Body of pancreas (tissue), 4 donors: ENCODE measurements around the gene ZSCAN30. TPM values are rescaled to one million over a fixed set of nuclear protein-coding genes. Genes with fewer than 3 reads are reported as not detected.

Experiments
- ATAC-seq: fragments of 150-250 bp; one replicate; pipeline ENCODE4 v1.9.1; 2016
- DNase-seq, 4 donors: peaks; one replicate each; pipeline ENCODE4 v3.0.0-alpha.2; 2019
- H3K27ac ChIP-seq, 4 donors: fragments of 200-600 bp; sonication (generic); 1 replicate in 3 of 4; 2 replicates in 1 of 4; pipeline versions ENCODE4 v1.5.1 to v1.6.1; 2016 to 2019; ENCODE audit warnings: mild to moderate bottlenecking in 1 of 4, mixed read lengths in 1 of 4, moderate library complexity in 1 of 4
- H3K27me3 ChIP-seq, 2 donors: fragments of 200-600 bp; sonication (generic); one replicate each; pipeline ENCODE4 v1.6.0; 2016; ENCODE audit warnings: mild to moderate bottlenecking in 1 of 2
- H3K36me3 ChIP-seq, 2 donors: fragments of 200-600 bp; sonication (generic); replicated peaks in 1 of 2; 2 replicates each; pipeline ENCODE4 v1.5.1; 2016; ENCODE audit warnings: low read depth in 2 of 2; ENCODE audit not compliant: insufficient read depth in 1 of 2
- H3K4me1 ChIP-seq: fragments of 200-600 bp; sonication (generic); one replicate; pipeline ENCODE4 v1.6.0; 2016
- H3K4me3 ChIP-seq, 2 donors: fragments of 200-600 bp; sonication (generic); 1 replicate in 1 of 2; 2 replicates in 1 of 2; pipeline ENCODE4 v1.5.1; 2016 to 2019
- H3K9me3 ChIP-seq, 3 donors: fragments of 200-600 bp; sonication (generic); 1 replicate in 2 of 3; 2 replicates in 1 of 3; pipeline ENCODE4 v1.5.1; 2016
- POLR2A ChIP-seq, 3 donors: fragments of 450-650 bp; IDR thresholded peaks; one replicate each; pipeline ENCODE4 v1.6.1; 2016; ENCODE audit warnings: antibody characterized with exemption in 3 of 3, mild to moderate bottlenecking in 2 of 3
- WGBS, 2 donors: methylation state at CpG; one replicate each; pipeline ENCODE4 v1.1.5; 2017; 5-methylcytosine and 5-hydroxymethylcytosine counted together
- intact Hi-C: fragments of 100-400 bp; cut with DNase I; formaldehyde crosslinking; loops from one replicate; pipeline ENCODE4 v1.15.1; 2023
- total RNA-seq, 2 donors: library from RNA; depleted of rRNA; stranded (reverse); fragments of >200 nt; gene quantifications; one replicate each; pipeline ENCODE4 v1.1.0, GENCODE V29; 2016
- TF ChIP-seq, protein P1 (sequence below), 7 experiments: fragments of 450-650 bp in 4 of 7; fragments of 200-600 bp in 3 of 7; sonication (generic) in 3 of 7; IDR thresholded peaks; one replicate each; pipeline ENCODE4 v1.5.1; 2016 to 2019; ENCODE audit warnings: antibody characterized with exemption in 7 of 7

Gene ZSCAN30
- total RNA-seq, 2 donors from 2014 or later: 9.9 to 19.4 TPM

DNA sequence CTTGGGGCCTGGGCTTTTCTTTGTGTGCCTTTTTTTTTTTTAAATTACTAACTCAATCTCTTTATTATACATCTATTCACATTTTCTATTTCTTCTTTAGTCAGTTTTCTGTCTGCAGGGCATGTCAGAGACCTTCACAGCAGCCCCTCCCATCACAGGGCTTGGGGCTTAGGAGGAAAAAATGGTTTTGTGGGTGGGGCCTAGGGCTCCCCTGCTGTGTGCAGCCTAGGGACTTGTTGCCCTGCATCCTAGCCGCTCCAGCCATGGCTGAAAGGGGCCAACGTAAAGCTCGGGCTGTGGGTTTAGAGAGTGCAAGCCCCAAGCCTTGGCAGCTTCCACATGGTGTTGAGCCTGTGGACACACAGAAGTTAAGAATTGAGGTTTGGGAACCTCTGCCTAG is 13.8 kb downstream of the ZSCAN30 start:
- intact Hi-C loops: no loop called here
- ATAC-seq (no peak), DNase-seq (no peak)
- no peak for TF ChIP-seq POLR2A (IDR thresholded peaks at IDR 0.05)
- TF ChIP-seq, protein P1, sequence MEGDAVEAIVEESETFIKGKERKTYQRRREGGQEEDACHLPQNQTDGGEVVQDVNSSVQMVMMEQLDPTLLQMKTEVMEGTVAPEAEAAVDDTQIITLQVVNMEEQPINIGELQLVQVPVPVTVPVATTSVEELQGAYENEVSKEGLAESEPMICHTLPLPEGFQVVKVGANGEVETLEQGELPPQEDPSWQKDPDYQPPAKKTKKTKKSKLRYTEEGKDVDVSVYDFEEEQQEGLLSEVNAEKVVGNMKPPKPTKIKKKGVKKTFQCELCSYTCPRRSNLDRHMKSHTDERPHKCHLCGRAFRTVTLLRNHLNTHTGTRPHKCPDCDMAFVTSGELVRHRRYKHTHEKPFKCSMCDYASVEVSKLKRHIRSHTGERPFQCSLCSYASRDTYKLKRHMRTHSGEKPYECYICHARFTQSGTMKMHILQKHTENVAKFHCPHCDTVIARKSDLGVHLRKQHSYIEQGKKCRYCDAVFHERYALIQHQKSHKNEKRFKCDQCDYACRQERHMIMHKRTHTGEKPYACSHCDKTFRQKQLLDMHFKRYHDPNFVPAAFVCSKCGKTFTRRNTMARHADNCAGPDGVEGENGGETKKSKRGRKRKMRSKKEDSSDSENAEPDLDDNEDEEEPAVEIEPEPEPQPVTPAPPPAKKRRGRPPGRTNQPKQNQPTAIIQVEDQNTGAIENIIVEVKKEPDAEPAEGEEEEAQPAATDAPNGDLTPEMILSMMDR (IDR thresholded peaks at IDR 0.05): no peak
- no peaks in the 10 kb centered on the region for H3K36me3 ChIP-seq
- 95 to 100% methylated on average over 3 of the region's 3 CpGs for WGBS, 2 donors
- H3K27ac ChIP-seq: no peak overlapping the region
- no peak overlapping the region for H3K4me3 ChIP-seq
- no peaks in the 10 kb centered on the region for H3K9me3 ChIP-seq
- H3K27me3 ChIP-seq: no peaks in the 10 kb centered on the region
- no peaks in the 10 kb centered on the region for H3K4me1 ChIP-seq

DNA sequence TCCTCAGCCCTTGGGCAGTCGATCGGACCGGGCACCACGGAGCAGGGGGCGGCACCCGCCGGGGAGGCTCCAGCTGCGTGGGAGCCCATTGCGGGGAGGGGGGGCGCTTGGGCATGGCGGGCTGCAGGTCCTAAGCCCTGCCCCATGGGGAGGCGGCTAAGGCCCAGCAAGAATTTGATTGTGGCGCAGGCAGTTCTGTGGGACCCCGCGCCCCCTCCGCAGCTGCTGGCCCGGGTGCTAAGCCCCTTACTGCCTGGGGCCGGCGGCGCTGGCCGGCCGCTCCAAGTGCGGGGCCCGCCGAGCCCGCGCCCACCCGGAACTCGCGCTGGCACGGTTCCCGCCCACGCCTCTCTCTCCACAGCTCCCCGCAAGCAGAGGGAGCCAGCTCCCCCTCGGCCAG is 18.4 kb downstream of the ZSCAN30 start:
- intact Hi-C loops: no loop called here
- TF ChIP-seq, protein P1 (IDR thresholded peaks at IDR 0.05): no peak
- no peak for TF ChIP-seq POLR2A (IDR thresholded peaks at IDR 0.05)
- H3K9me3 ChIP-seq: no peaks in the 10 kb centered on the region
- H3K27ac ChIP-seq: no peak overlapping the region
- H3K4me3 ChIP-seq: no peak overlapping the region
- WGBS, 2 donors: 91 to 95% methylated on average over 22 to 35 of the region's 35 CpGs
- no peak for ATAC-seq
- no peak for DNase-seq
- peaks cover 11% of the 10 kb centered on the region for H3K4me1 ChIP-seq
- H3K36me3 ChIP-seq: no peaks in the 10 kb centered on the region
- H3K27me3 ChIP-seq: no peaks in the 10 kb centered on the region

DNA sequence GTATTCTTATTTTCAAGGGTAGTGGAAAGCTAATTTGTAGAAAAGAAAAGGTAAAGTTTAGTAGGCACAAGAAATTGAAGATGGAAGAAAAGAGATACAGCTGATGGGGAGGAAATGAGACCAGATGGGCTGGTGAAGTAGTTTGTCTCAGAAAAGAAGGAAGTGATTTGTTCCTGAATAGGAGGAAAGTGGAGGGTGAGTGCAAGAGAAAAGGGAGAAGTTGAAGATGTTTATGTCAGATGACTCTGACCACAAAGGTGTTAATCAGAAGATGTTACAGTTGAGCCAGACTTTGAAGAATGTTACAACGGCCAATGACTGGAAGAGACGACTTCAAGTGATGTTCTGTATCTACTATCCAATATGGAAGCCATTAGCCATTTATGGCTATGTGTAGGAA is 21.2 kb downstream of the ZSCAN30 start:
- no peaks in the 10 kb centered on the region for H3K27me3 ChIP-seq
- H3K9me3 ChIP-seq: no peaks in the 10 kb centered on the region
- H3K36me3 ChIP-seq: no peaks in the 10 kb centered on the region
- TF ChIP-seq, protein P1 (IDR thresholded peaks at IDR 0.05): no peak
- TF ChIP-seq POLR2A (IDR thresholded peaks at IDR 0.05): no peak
- ATAC-seq: no peak
- intact Hi-C loops: no loop called here
- H3K4me3 ChIP-seq: no peak overlapping the region
- 88 to 89% methylated on average over 2 of the region's 2 CpGs for WGBS, 2 donors
- H3K27ac ChIP-seq: no peak overlapping the region
- no peak for DNase-seq
- H3K4me1 ChIP-seq: peaks cover 12% of the 10 kb centered on the region

DNA sequence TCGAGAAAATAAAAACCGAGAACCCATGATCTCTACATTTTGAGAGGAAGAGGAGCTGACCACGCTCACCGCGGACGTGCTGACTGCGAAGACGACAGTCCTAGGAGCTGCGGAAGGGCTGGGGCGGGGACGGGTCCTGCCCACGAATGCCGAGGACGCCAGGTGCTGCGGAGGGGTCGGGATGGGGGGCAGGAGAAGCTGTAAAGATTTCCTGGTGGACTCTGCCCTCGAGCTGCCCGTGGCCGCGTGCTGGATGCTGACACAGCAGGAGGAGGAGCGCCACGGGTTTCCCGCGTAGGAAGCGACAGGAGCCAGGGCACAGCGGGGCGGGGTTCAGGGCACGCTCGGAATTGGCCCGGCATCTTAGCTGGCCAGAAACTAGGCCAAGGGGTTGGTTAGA is 22.2 kb downstream of the ZSCAN30 start:
- intact Hi-C loops: no loop called here
- no peak for TF ChIP-seq POLR2A (IDR thresholded peaks at IDR 0.05)
- TF ChIP-seq, protein P1 (IDR thresholded peaks at IDR 0.05): no peak
- Histone ChIP-seq H3K9me3 (no peaks in the 10 kb centered on the region), H3K4me3 (peak overlapping the region; percentile 73 to 96), H3K36me3 (no peaks in the 10 kb centered on the region), H3K4me1 (peaks cover 12% of the 10 kb centered on the region), H3K27me3 (no peaks in the 10 kb centered on the region), H3K27ac (peak overlapping the region in 3 of 4 donors; percentile 75 to 82 (median 78))
- ATAC-seq (peak; percentile 11), DNase-seq (peak; percentile 30 to 52 (median 41))
- 30 to 33% methylated on average over 25 to 30 of the region's 30 CpGs for WGBS, 2 donors

DNA sequence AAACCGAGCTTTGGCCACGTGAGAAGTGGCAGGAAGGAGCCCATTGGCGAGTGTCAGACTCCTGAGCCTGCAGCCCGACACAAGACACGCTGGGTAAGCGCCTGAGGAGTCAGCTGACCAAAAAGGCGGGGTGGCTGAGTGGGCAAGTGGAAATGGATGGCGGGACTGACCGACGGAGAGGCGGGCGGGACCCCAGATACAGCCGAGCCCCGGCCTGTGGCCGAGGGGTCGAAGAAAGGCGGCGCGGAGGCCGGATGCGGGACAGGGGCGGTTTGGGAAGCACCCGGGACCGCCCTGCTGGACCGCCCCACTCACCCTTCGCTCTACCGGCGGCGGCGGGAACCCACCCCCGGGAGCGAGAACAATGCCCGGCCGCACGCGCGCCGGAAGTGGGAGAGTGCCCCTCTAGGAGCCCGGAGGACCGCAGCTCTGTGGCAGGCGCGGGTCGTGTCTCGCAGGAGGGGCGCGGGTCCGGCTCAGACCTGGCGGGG is 22.8 kb downstream of the ZSCAN30 start:
- DNase-seq: peak; percentile 73 to 81 (median 76)
- Histone ChIP-seq H3K27ac (peak overlapping the region; percentile 36 to 82 (median 76)), H3K36me3 (no peaks in the 10 kb centered on the region), H3K4me1 (peaks cover 12% of the 10 kb centered on the region), H3K9me3 (no peaks in the 10 kb centered on the region), H3K4me3 (peak overlapping the region; percentile 73 to 96), H3K27me3 (no peaks in the 10 kb centered on the region)
- peak; percentile 45 to 81 (median 74) for TF ChIP-seq POLR2A (IDR thresholded peaks at IDR 0.05)
- TF ChIP-seq, protein P1 (IDR thresholded peaks at IDR 0.05): peak in 1 of 7 experiments; percentile 27
- peak; percentile 97 for ATAC-seq
- intact Hi-C loops: no loop called here
- 0 to 1% methylated on average over 20 to 47 of the region's 48 CpGs for WGBS, 2 donors
